ENCODE data around the gene CCL2. TPM values are rescaled to one million over a fixed set of nuclear protein-coding genes. Genes with fewer than 3 reads are reported as not detected.

Gene CCL2
- total and polyA plus RNA-seq, 2 of the 8 experiments (the other 6 are each of a cell fraction or from before 2014, with no cell fraction given): 3.0 to 3.7 TPM

DNA sequence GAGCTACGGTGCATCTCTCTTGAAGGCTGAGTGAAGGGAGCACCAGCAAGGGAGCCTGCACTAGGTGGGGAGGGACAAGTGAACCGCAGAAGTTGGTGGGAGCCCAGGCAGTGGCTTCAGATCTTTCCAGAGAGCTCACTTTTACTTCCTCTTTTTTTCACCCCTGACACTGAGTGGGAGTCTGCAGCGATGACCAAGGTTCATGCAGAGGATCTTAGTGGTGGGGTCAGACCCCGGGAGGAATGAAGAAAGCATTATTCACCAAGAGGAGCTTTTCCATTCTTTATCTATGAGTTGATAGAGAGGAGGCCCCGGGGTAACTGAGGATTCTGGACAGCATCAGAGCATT lies 3.0 kb upstream of the CCL2 start:
- ChIA-PET CTCF (ENCODE audit: partially characterized antibody) (interaction anchor here (0.6 to 1.4 kb wide), 6 partner anchors 51 to 486 kb away, joined by 3 to 8 read pairs (median 4); no protein-coding TSS in a partner anchor), POLR2A (ENCODE audit: partially characterized antibody) (interaction anchor here (1.1 kb wide), 1 partner anchor 15 kb away, joined by 3 read pairs; no protein-coding TSS in a partner anchor)
- Histone ChIP-seq H2AFZ (ENCODE audit: low read length) (no peak overlapping the region), H2BK12ac (ENCODE audit: low read depth, low read length) (no peak overlapping the region), H3K9ac (replicated peaks in 1 of 4; ENCODE audit: extremely low read depth in 1 of 4, low read depth in 3 of 4, low read length in 3 of 4) (no peak overlapping the region), H3K4me1 (replicated peaks in 1 of 4; ENCODE audit: control insufficient read depth in 3 of 4, insufficient read depth in 4 of 4, low read length in 3 of 4) (peaks cover 4 to 11% (median 7%) of the 10 kb centered on the region in 4 experiments; a peak in 6 of 7 replicates), H4K8ac (ENCODE audit: extremely low read depth, insufficient read depth, low read length) (no peak overlapping the region), H2AK5ac (ENCODE audit: low read depth, low read length) (no peak overlapping the region), H3K23ac (ENCODE audit: insufficient read length) (no peak overlapping the region), H3K4ac (replicated peaks; ENCODE audit: insufficient read length, low read depth, low read length) (no peak overlapping the region), H3K56ac (replicated peaks; ENCODE audit: insufficient read length, low read depth, low read length) (no peak overlapping the region), H4K20me1 (replicated peaks in 1 of 2; ENCODE audit: control insufficient read depth in 1 of 2, insufficient read depth in 2 of 2, low read length in 2 of 2) (no peaks in the 10 kb centered on the region), H2BK5ac (ENCODE audit: low read depth, low read length) (no peak overlapping the region), H3K9me3 (ENCODE audit: insufficient read depth in 2 of 2, low read depth in 1 of 2, low read length in 1 of 2) (no peaks in the 10 kb centered on the region), H4K91ac (replicated peaks; ENCODE audit: insufficient read length, low read length) (no peak overlapping the region), H2BK120ac (replicated peaks; ENCODE audit: low read depth, low read length) (no peak overlapping the region), H3K79me2 (ENCODE audit: control insufficient read depth in 1 of 2, insufficient read depth in 2 of 2, low read length in 2 of 2) (no peaks in the 10 kb centered on the region), H4K5ac (ENCODE audit: insufficient read length, low read depth, low read length) (no peak overlapping the region), H3K27ac (ENCODE audit: low read depth, low read length) (no peak overlapping the region), H3K79me1 (ENCODE audit: low read depth, low read length) (no peaks in the 10 kb centered on the region), H3K18ac (ENCODE audit: extremely low read depth, low read length) (no peak overlapping the region), H3K27me3 (replicated peaks in 1 of 4; ENCODE audit: control insufficient read depth in 3 of 4, extremely low read depth in 1 of 4, insufficient read depth in 3 of 4, low read length in 3 of 4) (no peaks in the 10 kb centered on the region), H3K4me3 (ENCODE audit: extremely low read depth in 1 of 4, insufficient read depth in 2 of 4, low read depth in 3 of 4, low read length in 4 of 4) (no peak overlapping the region), H3K36me3 (ENCODE audit: control insufficient read depth in 2 of 4, insufficient read depth in 4 of 4, low read length in 3 of 4) (no peaks in the 10 kb centered on the region), H3K14ac (ENCODE audit: insufficient read length) (no peak overlapping the region), H3K4me2 (ENCODE audit: insufficient read depth in 1 of 2, low read depth in 2 of 2, low read length in 2 of 2) (no peak overlapping the region), H3K23me2 (ENCODE audit: low read depth, low read length) (peaks cover 6% of the 10 kb centered on the region; the same call in 1 of the 2 replicates), H2BK20ac (ENCODE audit: low read length) (0 out of 2 replicates have a peak overlapping the region, but pooled peaks have one; percentile 55), H2BK15ac (ENCODE audit: low read length) (no peak overlapping the region)
- FAIRE-seq (no peak), DNase-seq (ENCODE audit: low read depth in 1 of 2, low spot score in 2 of 2) (no peak)
- WGBS, 2 experiments (ENCODE audit: extremely low coverage in 1 of 2, insufficient coverage in 1 of 2, insufficient read length in 1 of 2, insufficient replicate concordance in 2 of 2, low coverage in 1 of 2, low lambda C conversion rate in 2 of 2, missing lambda C conversion rate in 1 of 2): 94% methylated on average over 5 of the region's 5 CpGs; no CpG with 5 or more reads in 1 of the 2 experiments
- TF ChIP-seq ZNF274 (IDR thresholded peaks at IDR 0.05; ENCODE audit: borderline replicate concordance, extremely low read depth, low read length): no peak
- no peak for TF ChIP-seq SP1 (IDR thresholded peaks at IDR 0.05; ENCODE audit: low read depth, low read length)
- TF ChIP-seq ASH2L (IDR thresholded peaks at IDR 0.05; ENCODE audit: low read length): no peak
- TF ChIP-seq, protein P1, sequence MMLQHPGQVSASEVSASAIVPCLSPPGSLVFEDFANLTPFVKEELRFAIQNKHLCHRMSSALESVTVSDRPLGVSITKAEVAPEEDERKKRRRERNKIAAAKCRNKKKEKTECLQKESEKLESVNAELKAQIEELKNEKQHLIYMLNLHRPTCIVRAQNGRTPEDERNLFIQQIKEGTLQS (IDR thresholded peaks at IDR 0.05; ENCODE audit: insufficient read depth, low read depth, low read length): no peak
- TF ChIP-seq TAF7 (optimal IDR thresholded peaks at IDR 0.05; ENCODE audit: borderline replicate concordance, low read depth, low read length): no peak
- TF ChIP-seq KDM1A (IDR thresholded peaks at IDR 0.05; ENCODE audit: borderline replicate concordance, low read length): no peak
- no peak for TF ChIP-seq NRF1 (IDR thresholded peaks at IDR 0.05; ENCODE audit: low read depth, low read length)
- TF ChIP-seq BCL11A (IDR thresholded peaks at IDR 0.05; ENCODE audit: low read depth in 2 of 2, low read length in 2 of 2): no peak
- no peak for TF ChIP-seq CHD1 (IDR thresholded peaks at IDR 0.05; ENCODE audit: low read depth, low read length)
- TF ChIP-seq CTBP2 (IDR thresholded peaks at IDR 0.05; ENCODE audit: borderline replicate concordance, insufficient read depth, insufficient read length, low read length): no peak
- TF ChIP-seq HDAC2 (IDR thresholded peaks at IDR 0.05; ENCODE audit: borderline replicate concordance in 1 of 2, low read depth in 2 of 2, low read length in 2 of 2): no peak
- TF ChIP-seq POU5F1 (IDR thresholded peaks at IDR 0.05; ENCODE audit: low read depth, low read length): no peak
- TF ChIP-seq SP4 (IDR thresholded peaks at IDR 0.05; ENCODE audit: low read length): no peak
